Coronary artery (tissue), 2 donors: Measurements from ENCODE around the gene PPARA.
A peak's percentile ranks its signal among the peaks of the same experiment; 100 is the strongest.

Experiments used
- DNase-seq: peaks from one replicate; pipeline ENCODE4 v3.0.0-alpha.2; 2017; ENCODE audit warnings: low spot score
- H3K27ac ChIP-seq, 2 donors: fragments of 200-600 bp; sonication (generic); one replicate each; pipeline ENCODE4 v1.5.1; 2016 to 2019
- H3K4me3 ChIP-seq: fragments of 200-600 bp; sonication (generic); 2 replicates; pipeline ENCODE4 v1.5.1; 2016; ENCODE audit warnings: mild to moderate bottlenecking, moderate library complexity
- TF ChIP-seq, protein P1 (sequence below): fragments of 200-600 bp; sonication (generic); IDR thresholded peaks from one replicate; pipeline ENCODE4 v1.5.1; 2019; ENCODE audit warnings: antibody characterized with exemption

Gene PPARA

GRCh38 chr22:46229701-46230100 lies 79.4 kb downstream of the PPARA start:
- TF ChIP-seq, protein P1, sequence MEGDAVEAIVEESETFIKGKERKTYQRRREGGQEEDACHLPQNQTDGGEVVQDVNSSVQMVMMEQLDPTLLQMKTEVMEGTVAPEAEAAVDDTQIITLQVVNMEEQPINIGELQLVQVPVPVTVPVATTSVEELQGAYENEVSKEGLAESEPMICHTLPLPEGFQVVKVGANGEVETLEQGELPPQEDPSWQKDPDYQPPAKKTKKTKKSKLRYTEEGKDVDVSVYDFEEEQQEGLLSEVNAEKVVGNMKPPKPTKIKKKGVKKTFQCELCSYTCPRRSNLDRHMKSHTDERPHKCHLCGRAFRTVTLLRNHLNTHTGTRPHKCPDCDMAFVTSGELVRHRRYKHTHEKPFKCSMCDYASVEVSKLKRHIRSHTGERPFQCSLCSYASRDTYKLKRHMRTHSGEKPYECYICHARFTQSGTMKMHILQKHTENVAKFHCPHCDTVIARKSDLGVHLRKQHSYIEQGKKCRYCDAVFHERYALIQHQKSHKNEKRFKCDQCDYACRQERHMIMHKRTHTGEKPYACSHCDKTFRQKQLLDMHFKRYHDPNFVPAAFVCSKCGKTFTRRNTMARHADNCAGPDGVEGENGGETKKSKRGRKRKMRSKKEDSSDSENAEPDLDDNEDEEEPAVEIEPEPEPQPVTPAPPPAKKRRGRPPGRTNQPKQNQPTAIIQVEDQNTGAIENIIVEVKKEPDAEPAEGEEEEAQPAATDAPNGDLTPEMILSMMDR: no peak
- no peak overlapping the region for H3K4me3 ChIP-seq
- DNase-seq: no peak
- H3K27ac ChIP-seq: no peak overlapping the region

GRCh38 chr22:46230262-46230901 lies 80.1 kb downstream of the PPARA start:
- TF ChIP-seq, protein P1: no peak
- no peak overlapping the region for H3K27ac ChIP-seq
- no peak overlapping the region for H3K4me3 ChIP-seq
- no peak for DNase-seq

DNA sequence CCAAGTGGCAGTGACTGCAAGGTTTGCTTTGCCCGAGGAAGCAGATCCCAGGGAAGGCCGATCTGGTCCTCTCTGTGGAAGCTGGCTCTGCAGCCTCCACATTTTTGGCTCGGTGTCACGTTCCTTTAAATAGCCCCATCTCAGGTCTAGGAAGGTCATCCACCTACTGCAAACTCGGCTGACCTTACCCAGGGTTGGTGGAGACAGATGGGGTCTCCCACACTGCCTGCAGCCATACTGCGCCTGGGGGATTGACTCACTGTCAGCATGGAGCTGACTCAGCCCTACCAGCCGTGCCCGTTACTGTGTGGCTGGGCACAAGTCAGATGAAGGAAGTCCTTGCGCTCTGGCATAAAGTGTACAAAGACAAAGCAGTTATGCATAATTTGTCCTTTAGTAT lies 82.9 kb downstream of the PPARA start:
- no peak for DNase-seq
- Histone ChIP-seq H3K27ac (peak overlapping the region in 1 of 2 donors; percentile 77), H3K4me3 (peak overlapping the region; percentile 17)
- TF ChIP-seq, protein P1: no peak

GRCh38 chr22:46234969-46235368 lies 84.6 kb downstream of the PPARA start:
- no peak overlapping the region for H3K27ac ChIP-seq
- DNase-seq: no peak
- no peak overlapping the region for H3K4me3 ChIP-seq
- TF ChIP-seq, protein P1: no peak

GRCh38 chr22:46237453-46238124 lies 87.3 kb downstream of the PPARA start:
- Histone ChIP-seq H3K4me3 (no peak overlapping the region), H3K27ac (no peak overlapping the region)
- TF ChIP-seq, protein P1: no peak
- no peak for DNase-seq

- TF ChIP-seq, protein P1: no peak
- H3K27ac ChIP-seq: no peak overlapping the region
Observed at GRCh38 chr22:46238541-46238940, 88.2 kb downstream of the PPARA start.

More at GRCh38 chr22:46238541-46238940, 88.2 kb downstream of the PPARA start:
- DNase-seq: no peak
- H3K4me3 ChIP-seq: no peak overlapping the region
